Lung microvascular endothelial cell (primary cell): ENCODE results near the gene PABPC3. TPM values are rescaled to one million over a fixed set of nuclear protein-coding genes. Genes with fewer than 3 reads are reported as not detected.

Experiments used
- DNase-seq, 2 donors: peaks; one replicate each; pipeline versions ENCODE4 v3.0.0 to v3.0.0-alpha.2; 2010; ENCODE audit warnings: low read depth in 2 of 2
- total RNA-seq: library from RNA; depleted of rRNA; stranded (reverse); fragments of >200 nt; gene quantifications from 2 replicates; pipeline ENCODE4 v1.2.1, GENCODE V29; 2014

The PABPC3 gene
- total RNA-seq: under 0.01 TPM in 2 replicates

- no peak for DNase-seq
Observed at GRCh38 chr13:25095851-25096453, at the start of gene PABPC3. Gene PABPC3, plus strand, starts transcription at chr13:25096136. Its CDS starts 63 bp downstream, at chr13:25096199.

- no peak for DNase-seq
Observed at GRCh38 chr13:25046274-25046984, 49.5 kb upstream of the PABPC3 start.

- DNase-seq: peak in 1 of 2 donors; percentile 2
Observed at GRCh38 chr13:25046985-25047511, 48.9 kb upstream of the PABPC3 start.

- DNase-seq: no peak
Observed at GRCh38 chr13:25051065-25051464, 44.9 kb upstream of the PABPC3 start.

- no peak for DNase-seq
Observed at GRCh38 chr13:25059166-25059565, 36.8 kb upstream of the PABPC3 start.

GRCh38 chr13:25059958-25060357 is 36.0 kb upstream of the PABPC3 start:
- no peak for DNase-seq

GRCh38 chr13:25062479-25062878 is 33.5 kb upstream of the PABPC3 start:
- DNase-seq: no peak

GRCh38 chr13:25064396-25064795 is 31.5 kb upstream of the PABPC3 start:
- DNase-seq: no peak

GRCh38 chr13:25065974-25066770 is 29.8 kb upstream of the PABPC3 start:
- no peak for DNase-seq

GRCh38 chr13:25067064-25067463 is 28.9 kb upstream of the PABPC3 start:
- no peak for DNase-seq

GRCh38 chr13:25068810-25069209 is 27.1 kb upstream of the PABPC3 start:
- DNase-seq: no peak

GRCh38 chr13:25069236-25069635 is 26.7 kb upstream of the PABPC3 start:
- no peak for DNase-seq

- no peak for DNase-seq
Observed at GRCh38 chr13:25069911-25070310, 26.0 kb upstream of the PABPC3 start.

GRCh38 chr13:25080773-25081172 is 15.2 kb upstream of the PABPC3 start:
- DNase-seq: no peak

- no peak for DNase-seq
Observed at GRCh38 chr13:25084096-25084495, 11.8 kb upstream of the PABPC3 start.

GRCh38 chr13:25085125-25085742 is 10.7 kb upstream of the PABPC3 start:
- peak; percentile 45 to 61 for DNase-seq

GRCh38 chr13:25088562-25089221 is 7.2 kb upstream of the PABPC3 start:
- no peak for DNase-seq

- DNase-seq: no peak
Observed at GRCh38 chr13:25097426-25097825, 1.5 kb downstream of the PABPC3 start.

GRCh38 chr13:25103711-25104110 is 7.8 kb downstream of the PABPC3 start:
- no peak for DNase-seq

GRCh38 chr13:25109341-25109740 is 13.4 kb downstream of the PABPC3 start:
- DNase-seq: no peak

- DNase-seq: no peak
Observed at GRCh38 chr13:25110956-25111584, 15.1 kb downstream of the PABPC3 start.
